NCI-H1694 (cell line): ENCODE measurements around the gene NALCN.
A peak's percentile ranks its signal among the peaks of the same experiment; 100 is the strongest.

Source experiments
- DNase-seq: peaks from one replicate; lab custom pipeline; 2025; lab: John Stamatoyannopoulos, UW

The NALCN gene

GRCh38 chr13:101289764-101290163 is 126.5 kb downstream of the NALCN start:
- DNase-seq: peak; percentile 25

GRCh38 chr13:101283782-101284181 is 132.5 kb downstream of the NALCN start:
- DNase-seq: no peak

GRCh38 chr13:101272886-101273285 is 143.4 kb downstream of the NALCN start:
- DNase-seq: no peak

- DNase-seq: no peak
Measured at GRCh38 chr13:101271681-101272245, 144.5 kb downstream of the NALCN start.

- DNase-seq: no peak
Measured at GRCh38 chr13:101267656-101268055, 148.7 kb downstream of the NALCN start.

GRCh38 chr13:101265934-101266333 is 150.4 kb downstream of the NALCN start:
- no peak for DNase-seq

GRCh38 chr13:101264931-101265330 is 151.4 kb downstream of the NALCN start:
- no peak for DNase-seq

- no peak for DNase-seq
Measured at GRCh38 chr13:101262306-101262705, 154.0 kb downstream of the NALCN start.

- no peak for DNase-seq
Measured at GRCh38 chr13:101258509-101258908, 157.8 kb downstream of the NALCN start.

GRCh38 chr13:101258071-101258470 is 158.2 kb downstream of the NALCN start:
- no peak for DNase-seq

- no peak for DNase-seq
Measured at GRCh38 chr13:101248739-101249514, 167.4 kb downstream of the NALCN start.

GRCh38 chr13:101242720-101243119 is 173.6 kb downstream of the NALCN start:
- no peak for DNase-seq

GRCh38 chr13:101238555-101238954 is 177.8 kb downstream of the NALCN start:
- DNase-seq: no peak

GRCh38 chr13:101231751-101232428 is 184.4 kb downstream of the NALCN start:
- no peak for DNase-seq

GRCh38 chr13:101230271-101230890 is 185.9 kb downstream of the NALCN start:
- DNase-seq: no peak

- no peak for DNase-seq
Measured at GRCh38 chr13:101219609-101220265, 196.6 kb downstream of the NALCN start.

- no peak for DNase-seq
Measured at GRCh38 chr13:101218484-101218883, 197.8 kb downstream of the NALCN start.

GRCh38 chr13:101217086-101217485 is 199.2 kb downstream of the NALCN start:
- DNase-seq: no peak

- no peak for DNase-seq
Measured at GRCh38 chr13:101211261-101211660, 205.0 kb downstream of the NALCN start.

GRCh38 chr13:101210774-101211173 is 205.5 kb downstream of the NALCN start:
- no peak for DNase-seq

GRCh38 chr13:101209206-101209893 is 207.0 kb downstream of the NALCN start:
- no peak for DNase-seq

GRCh38 chr13:101205408-101205807 is 210.9 kb downstream of the NALCN start:
- DNase-seq: no peak
